Mammary microvascular endothelial cell (primary cell): ENCODE measurements around the gene ITPA. TPM values are rescaled to one million over a fixed set of nuclear protein-coding genes. Genes with fewer than 3 reads are reported as not detected.

ENCODE experiments used
- total RNA-seq: library from RNA; depleted of rRNA; stranded (reverse); fragments of >200 nt; gene quantifications from 2 replicates; pipeline ENCODE4 v1.2.3, GENCODE V29; 2015

Gene ITPA
- 62.8 and 65.4 TPM in 2 replicates for total RNA-seq

GRCh38 chr20:3209257-3209945 is at the start of gene ITPA:
Gene ITPA, plus strand, starts transcription at chr20:3209498. Its CDS starts 54 bp downstream, at chr20:3209552.

DNA sequence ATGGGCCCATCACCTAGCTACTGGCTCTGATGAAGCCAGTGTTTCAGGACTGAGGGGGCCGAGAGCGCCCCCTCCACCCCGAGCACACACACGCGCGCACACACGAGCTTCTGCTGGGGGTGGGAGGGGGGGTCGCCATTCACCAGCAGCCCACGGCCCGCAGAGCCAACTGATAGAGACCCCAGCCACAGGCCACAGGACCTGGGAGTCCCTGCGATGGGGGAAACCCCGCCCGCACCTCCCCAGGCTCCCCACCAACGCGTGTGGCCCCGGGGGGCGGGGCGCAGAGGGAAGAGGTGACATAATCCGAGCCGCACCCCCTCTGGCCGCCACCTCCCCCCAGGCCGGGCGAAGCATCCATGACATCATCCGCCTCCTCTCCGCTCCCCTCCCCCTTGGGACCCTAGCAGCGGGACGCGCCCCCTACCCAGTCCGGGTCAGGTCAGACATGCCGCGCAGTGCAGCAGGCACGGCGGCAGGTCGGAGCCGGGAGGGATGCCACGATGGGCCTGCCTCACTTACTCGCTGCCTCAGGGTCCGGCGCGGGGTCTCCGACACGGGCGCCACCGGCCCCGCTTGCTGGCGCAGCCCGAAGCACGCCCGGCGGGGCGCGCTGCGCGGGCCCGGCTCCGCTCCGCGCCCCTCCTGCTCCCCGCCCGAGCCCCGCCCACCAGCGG is 36.2 kb upstream of the ITPA start, which contains the start of gene LZTS3:
Gene LZTS3 (minus strand): TSS at position 617 of the 677 bp plus-strand sequence. CDS start 6,386 bp downstream, outside the sequence.

DNA sequence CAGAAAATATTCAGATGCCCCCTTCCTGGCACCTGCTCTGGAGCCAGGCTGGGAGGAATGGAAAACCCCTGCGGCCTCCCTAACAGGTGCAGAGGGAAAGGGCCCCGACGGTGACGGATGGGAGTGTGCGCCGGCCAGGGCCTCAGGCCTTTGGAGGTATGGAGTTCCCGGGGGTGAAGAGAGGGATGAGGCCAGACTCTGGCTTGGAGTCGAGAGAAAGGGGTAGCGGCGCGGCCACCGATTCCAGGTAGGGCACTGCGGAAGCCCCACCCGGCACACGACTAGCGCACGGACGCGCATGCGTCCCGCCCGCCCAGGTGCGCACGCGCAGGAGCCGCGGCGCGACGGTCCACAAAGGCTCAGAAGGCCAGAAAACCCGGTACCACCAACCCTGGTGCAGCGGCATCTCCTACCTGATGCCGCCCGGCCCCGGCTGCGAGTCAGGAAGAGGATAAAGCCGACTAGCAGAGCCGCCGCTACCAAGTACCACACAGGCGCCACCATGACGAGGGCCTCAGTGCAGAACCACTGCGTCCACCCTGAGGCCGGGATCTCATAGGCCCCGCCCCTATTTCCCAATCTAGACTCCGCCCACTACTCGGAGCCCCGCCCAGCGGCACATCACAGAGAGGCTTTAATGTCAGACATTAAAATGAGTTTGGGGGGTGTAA is 5.0 kb upstream of the ITPA start, which contains the start of gene DDRGK1:
Gene DDRGK1 (minus strand): TSS at position 559 of the 671 bp plus-strand sequence. CDS start 55 bp downstream, at position 504.

GRCh38 chr20:3239026-3239866 is 29.9 kb downstream of the ITPA start, which contains the start of gene SLC4A11:
Gene SLC4A11, minus strand, starts transcription at chr20:3239190. Its CDS starts 53 bp downstream, at chr20:3239137.

Other genes starting within 250 kb of the ITPA start
- gene GNRH2, start 165.9 kb upstream of the ITPA start, total RNA-seq, result not detected in 2 replicates
- 59.2 and 66.6 TPM in 2 replicates for gene MRPS26, start 163.4 kb upstream of the ITPA start, total RNA-seq
- not detected in 2 replicates for gene OXT, start 137.9 kb upstream of the ITPA start, total RNA-seq
- not detected in 2 replicates for gene AVP, start 124.8 kb upstream of the ITPA start, total RNA-seq
- gene FASTKD5, start 49.6 kb upstream of the ITPA start, total RNA-seq, result 16.2 and 19.0 TPM in 2 replicates
- gene UBOX5, start 49.6 kb upstream of the ITPA start, total RNA-seq, result 2.8 and 3.8 TPM in 2 replicates
- gene LZTS3, start 35.9 kb upstream of the ITPA start, total RNA-seq, result 4.7 and 4.8 TPM in 2 replicates
- 50.5 and 63.4 TPM in 2 replicates for gene DDRGK1, start 4.8 kb upstream of the ITPA start, total RNA-seq
- 3.1 TPM in 2 replicates for gene SLC4A11, start 29.7 kb downstream of the ITPA start, total RNA-seq
- 8.1 and 8.3 TPM in 2 replicates for gene DNAAF9, start 198.2 kb downstream of the ITPA start, total RNA-seq